Sigmoid colon (tissue), 4 donors: ENCODE measurements around the gene AK1.

Experiments
- EP300 ChIP-seq, 4 donors: sonication (generic); formaldehyde crosslinking; IDR thresholded peaks; one replicate each; pipeline ENCODE4 v1.6.1; 2017; ENCODE audit warnings: antibody characterized with exemption in 4 of 4
- POLR2A ChIP-seq, 2 donors: fragments of 450-650 bp; IDR thresholded peaks; one replicate each; pipeline ENCODE4 v1.6.1; 2016; ENCODE audit warnings: antibody characterized with exemption in 2 of 2, mild to moderate bottlenecking in 2 of 2, moderate library complexity in 2 of 2
- POLR2AphosphoS5 ChIP-seq, 4 donors: sonication (generic); formaldehyde crosslinking; IDR thresholded peaks; one replicate each; pipeline ENCODE4 v1.6.1; 2017; ENCODE audit warnings: antibody characterized with exemption in 4 of 4
- TF ChIP-seq, protein P1 (sequence below), 4 experiments: fragments of 450-650 bp in 3 of 4; fragments of 200-600 bp in 1 of 4; IDR thresholded peaks; one replicate each; pipeline ENCODE4 v1.5.1; 2016 to 2019; ENCODE audit warnings: antibody characterized with exemption in 4 of 4, mild to moderate bottlenecking in 3 of 4, moderate library complexity in 2 of 4

DNA sequence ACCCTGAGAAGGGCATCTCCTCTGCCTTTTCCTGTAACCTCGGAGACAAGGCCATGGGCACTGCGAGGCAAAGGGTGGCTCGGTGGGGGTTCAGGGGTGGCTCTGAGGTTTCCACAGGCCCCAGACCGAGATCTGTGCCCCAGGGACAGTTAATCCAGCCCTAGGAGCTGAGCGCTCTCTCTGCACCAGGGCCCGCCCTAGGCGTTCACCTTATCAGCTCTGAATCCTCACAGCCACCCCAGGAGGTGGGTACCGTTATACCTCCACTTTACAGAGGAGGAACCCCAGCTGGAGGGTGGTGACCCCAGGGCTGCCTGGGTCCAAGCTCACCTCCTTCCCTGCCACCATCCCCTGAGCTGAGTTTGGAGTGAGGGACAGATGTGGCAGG is 20.8 kb downstream of the AK1 start:
- TF ChIP-seq POLR2AphosphoS5 (IDR thresholded peaks at IDR 0.05) (no peak), POLR2A (IDR thresholded peaks at IDR 0.05) (no peak), EP300 (IDR thresholded peaks at IDR 0.05) (no peak)
- TF ChIP-seq, protein P1, sequence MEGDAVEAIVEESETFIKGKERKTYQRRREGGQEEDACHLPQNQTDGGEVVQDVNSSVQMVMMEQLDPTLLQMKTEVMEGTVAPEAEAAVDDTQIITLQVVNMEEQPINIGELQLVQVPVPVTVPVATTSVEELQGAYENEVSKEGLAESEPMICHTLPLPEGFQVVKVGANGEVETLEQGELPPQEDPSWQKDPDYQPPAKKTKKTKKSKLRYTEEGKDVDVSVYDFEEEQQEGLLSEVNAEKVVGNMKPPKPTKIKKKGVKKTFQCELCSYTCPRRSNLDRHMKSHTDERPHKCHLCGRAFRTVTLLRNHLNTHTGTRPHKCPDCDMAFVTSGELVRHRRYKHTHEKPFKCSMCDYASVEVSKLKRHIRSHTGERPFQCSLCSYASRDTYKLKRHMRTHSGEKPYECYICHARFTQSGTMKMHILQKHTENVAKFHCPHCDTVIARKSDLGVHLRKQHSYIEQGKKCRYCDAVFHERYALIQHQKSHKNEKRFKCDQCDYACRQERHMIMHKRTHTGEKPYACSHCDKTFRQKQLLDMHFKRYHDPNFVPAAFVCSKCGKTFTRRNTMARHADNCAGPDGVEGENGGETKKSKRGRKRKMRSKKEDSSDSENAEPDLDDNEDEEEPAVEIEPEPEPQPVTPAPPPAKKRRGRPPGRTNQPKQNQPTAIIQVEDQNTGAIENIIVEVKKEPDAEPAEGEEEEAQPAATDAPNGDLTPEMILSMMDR (IDR thresholded peaks at IDR 0.05), result no peak
